ENCODE measurements around the gene MPEG1.

The MPEG1 gene

GRCh38 chr11:59186130-59186594 is 26.6 kb downstream of the MPEG1 start:
- DNase-seq: no peak

GRCh38 chr11:59185386-59185945 is 27.3 kb downstream of the MPEG1 start:
- DNase-seq: no peak

GRCh38 chr11:59184691-59185339 is 27.9 kb downstream of the MPEG1 start:
- DNase-seq: no peak

- DNase-seq: no peak
These were observed 29.0 kb downstream of the MPEG1 start for GRCh38 chr11:59183771-59184170.

GRCh38 chr11:59182457-59183151 is 30.1 kb downstream of the MPEG1 start:
- DNase-seq: no peak

- no peak for DNase-seq
These were observed 30.8 kb downstream of the MPEG1 start for GRCh38 chr11:59181746-59182456.

GRCh38 chr11:59180907-59181306 is 31.8 kb downstream of the MPEG1 start:
- DNase-seq: no peak

GRCh38 chr11:59180168-59180776 is 32.5 kb downstream of the MPEG1 start:
- no peak for DNase-seq

- no peak for DNase-seq
These were observed 33.6 kb downstream of the MPEG1 start for GRCh38 chr11:59179121-59179520.

- no peak for DNase-seq
These were observed 34.3 kb downstream of the MPEG1 start for GRCh38 chr11:59178402-59178801.

- DNase-seq: no peak
These were observed 36.4 kb downstream of the MPEG1 start for GRCh38 chr11:59176330-59176729.

- no peak for DNase-seq
These were observed 37.6 kb downstream of the MPEG1 start for GRCh38 chr11:59175091-59175501.

- DNase-seq: no peak
These were observed 38.1 kb downstream of the MPEG1 start for GRCh38 chr11:59174664-59175033.

GRCh38 chr11:59173964-59174663 is 38.6 kb downstream of the MPEG1 start:
- no peak for DNase-seq

- no peak for DNase-seq
These were observed 39.4 kb downstream of the MPEG1 start for GRCh38 chr11:59173080-59173963.

GRCh38 chr11:59172345-59173079 is 40.2 kb downstream of the MPEG1 start:
- DNase-seq: no peak

- DNase-seq: peak; percentile 90
These were observed 41.0 kb downstream of the MPEG1 start, which contains the start of gene DTX4 for GRCh38 chr11:59171508-59172322. DTX4 (plus strand) TSS chr11:59172132; CDS start chr11:59172596, 464 bp downstream.

- DNase-seq: no peak
These were observed 48.7 kb downstream of the MPEG1 start for GRCh38 chr11:59164028-59164427.

Data from NCI-H1436 (cell line).